GM19468 (cell line): ENCODE data around the gene ARFRP1.

Source experiments
- ATAC-seq: cut with Tn5 transposase; IDR thresholded peaks from one replicate; pipeline ENCODE4 v1.9.1; 2021; ENCODE audit warnings: mild to moderate bottlenecking, moderate library complexity, moderate number of reproducible peaks; ENCODE audit not compliant: unreplicated experiment; ENCODE audit errors: extremely low read depth

The ARFRP1 gene

GRCh38 chr20:63703471-63703975, 4.3 kb downstream of the ARFRP1 start:
- no peak for ATAC-seq

GRCh38 chr20:63702751-63703470, 4.9 kb downstream of the ARFRP1 start:
- no peak for ATAC-seq

GRCh38 chr20:63702036-63702665, 5.6 kb downstream of the ARFRP1 start:
- ATAC-seq: no peak

GRCh38 chr20:63701329-63702035, 6.3 kb downstream of the ARFRP1 start:
- ATAC-seq: no peak

GRCh38 chr20:63701051-63701328, 6.8 kb downstream of the ARFRP1 start:
- no peak for ATAC-seq

- ATAC-seq: no peak
Measured at GRCh38 chr20:63700199-63701050, 7.4 kb downstream of the ARFRP1 start.

GRCh38 chr20:63699466-63700198, 8.1 kb downstream of the ARFRP1 start:
- no peak for ATAC-seq

- no peak for ATAC-seq
Measured at GRCh38 chr20:63698739-63699465, 8.9 kb downstream of the ARFRP1 start.

GRCh38 chr20:63697868-63698545, 9.8 kb downstream of the ARFRP1 start:
- no peak for ATAC-seq

GRCh38 chr20:63697357-63697867, 10.4 kb downstream of the ARFRP1 start:
- ATAC-seq: no peak

- no peak for ATAC-seq
Measured at GRCh38 chr20:63696628-63697356, 11.0 kb downstream of the ARFRP1 start, which contains the start of gene TNFRSF6B. Gene TNFRSF6B (plus strand): TSS chr20:63696652. CDS start chr20:63696768, 116 bp downstream.

- ATAC-seq: no peak
Measured at GRCh38 chr20:63696306-63696627, 11.5 kb downstream of the ARFRP1 start.

- no peak for ATAC-seq
Measured at GRCh38 chr20:63695424-63696305, 12.1 kb downstream of the ARFRP1 start.

- ATAC-seq: no peak
Measured at GRCh38 chr20:63694584-63695423, 13.0 kb downstream of the ARFRP1 start.

- ATAC-seq: no peak
Measured at GRCh38 chr20:63693733-63694583, 13.8 kb downstream of the ARFRP1 start.
